DMS79 (cell line): ENCODE data around the gene KCNA3.

Experiments
- DNase-seq: peaks from one replicate; lab custom pipeline; 2025; lab: John Stamatoyannopoulos, UW

The KCNA3 gene

DNA sequence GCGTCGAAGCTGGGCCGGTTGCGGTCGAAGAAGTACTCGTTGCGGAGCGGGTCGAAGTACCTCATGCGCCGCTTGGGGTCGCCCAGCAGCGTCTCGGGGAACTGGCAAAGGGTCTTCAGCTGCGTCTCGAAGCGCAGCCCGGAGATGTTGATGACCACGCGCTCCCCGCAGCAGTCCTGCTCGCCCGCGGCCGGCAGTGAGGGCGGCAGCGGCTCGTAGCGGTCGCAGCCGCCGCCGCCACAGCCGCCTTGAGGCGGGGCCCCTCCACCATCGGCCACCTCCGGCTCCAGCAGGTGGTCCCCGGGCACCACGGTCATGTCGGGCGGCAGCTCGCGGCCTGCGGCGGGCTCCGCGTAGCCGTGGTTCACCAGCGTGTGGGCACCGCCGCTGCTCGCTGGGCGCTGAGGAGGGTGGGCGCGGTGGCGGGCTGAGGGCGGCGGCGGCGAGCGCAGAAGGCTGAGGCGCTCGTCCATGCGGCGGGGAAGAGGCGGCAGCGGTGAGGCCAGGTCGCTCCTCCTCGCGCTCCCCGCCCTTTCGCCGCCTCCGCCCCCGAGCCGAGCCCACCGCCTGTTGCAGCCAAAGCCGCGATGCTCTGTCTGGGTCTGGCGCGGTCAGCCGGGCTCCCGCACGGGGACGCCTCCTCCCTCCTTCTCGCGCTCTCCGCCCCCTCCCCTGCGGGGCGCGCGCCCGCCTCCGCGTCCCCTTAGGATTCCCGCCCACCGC lies at the start of gene KCNA3:
Gene KCNA3, minus strand, starts transcription at position 604 of the 723 bp plus-strand sequence. Its CDS starts 131 bp downstream, at position 473.
- peak; percentile 4 for DNase-seq

DNA sequence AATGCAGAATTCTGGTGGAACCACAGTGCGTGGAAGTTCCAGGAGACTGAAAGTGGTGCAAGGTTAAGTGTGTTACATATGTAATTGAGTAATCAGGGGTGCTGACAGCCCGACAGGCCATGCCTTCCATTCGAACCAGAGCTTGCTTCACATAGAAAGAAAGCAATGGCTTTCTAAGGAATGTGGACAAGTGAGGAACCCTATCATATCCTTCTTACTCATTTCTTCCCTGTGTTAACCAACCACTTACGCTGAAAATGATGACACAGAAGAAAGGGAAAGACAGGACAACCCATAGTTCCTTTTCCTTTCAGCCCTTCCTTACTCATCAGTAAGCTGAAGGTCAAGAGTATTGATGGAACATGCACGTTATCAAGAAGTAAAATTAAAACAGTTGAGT lies 48.1 kb upstream of the KCNA3 start:
- DNase-seq: no peak

DNA sequence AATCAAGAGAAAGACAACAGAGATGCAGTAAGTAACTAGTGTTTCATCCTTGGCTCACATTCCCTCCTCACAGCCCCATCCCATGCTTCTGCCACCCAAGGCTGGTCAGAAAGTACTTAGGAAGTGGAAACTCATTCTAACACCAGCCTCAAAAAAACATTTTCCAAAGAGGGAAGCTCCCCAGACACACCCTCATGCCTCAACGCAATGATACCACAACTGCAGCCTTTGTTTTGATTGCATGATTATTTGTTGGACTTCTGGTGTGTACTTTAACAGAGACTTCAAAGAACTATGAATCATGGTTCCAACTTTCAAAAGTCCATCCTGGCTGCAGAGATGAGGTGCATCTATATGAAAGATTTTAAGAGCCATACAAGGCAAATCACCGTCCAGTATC lies 45.2 kb upstream of the KCNA3 start:
- DNase-seq: no peak

DNA sequence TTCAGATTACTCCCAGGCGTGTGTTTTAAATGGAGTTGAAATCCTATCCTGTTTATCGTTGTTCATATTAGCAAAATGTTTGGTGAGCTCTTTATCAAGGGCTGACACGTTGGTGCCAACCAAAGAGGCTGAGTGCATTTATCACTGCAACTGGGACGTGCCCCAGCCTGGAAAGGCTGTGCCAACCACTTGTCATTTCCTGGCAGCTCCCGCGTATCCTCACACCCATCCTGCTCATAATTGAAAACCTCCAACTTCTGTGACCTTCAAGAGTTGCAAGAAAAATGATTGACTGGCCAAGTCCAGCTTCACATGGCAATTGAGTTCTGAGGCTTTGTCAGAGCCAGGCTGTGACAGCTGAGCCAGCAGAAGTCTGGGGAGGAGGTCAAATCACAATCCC lies 43.7 kb upstream of the KCNA3 start:
- no peak for DNase-seq

DNA sequence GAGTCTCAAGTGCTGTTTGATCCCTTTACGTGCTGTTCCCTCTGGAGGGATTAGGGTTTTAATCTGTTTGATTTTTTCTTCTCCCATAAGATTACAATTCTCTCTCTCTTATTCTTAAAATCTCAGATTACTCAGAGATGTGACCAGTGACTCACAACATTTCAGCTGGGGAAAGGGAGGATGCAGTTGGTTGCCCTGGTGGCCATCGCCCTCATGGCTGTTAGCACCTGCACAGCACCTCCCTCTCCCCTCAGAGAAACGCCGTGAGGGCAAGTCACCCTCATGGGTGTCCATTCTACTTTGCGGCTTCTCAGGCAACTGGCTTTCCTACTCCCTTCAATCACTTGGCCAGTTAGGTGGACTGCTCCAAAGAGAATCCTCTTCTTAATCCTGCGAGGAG lies 42.4 kb upstream of the KCNA3 start:
- no peak for DNase-seq

DNA sequence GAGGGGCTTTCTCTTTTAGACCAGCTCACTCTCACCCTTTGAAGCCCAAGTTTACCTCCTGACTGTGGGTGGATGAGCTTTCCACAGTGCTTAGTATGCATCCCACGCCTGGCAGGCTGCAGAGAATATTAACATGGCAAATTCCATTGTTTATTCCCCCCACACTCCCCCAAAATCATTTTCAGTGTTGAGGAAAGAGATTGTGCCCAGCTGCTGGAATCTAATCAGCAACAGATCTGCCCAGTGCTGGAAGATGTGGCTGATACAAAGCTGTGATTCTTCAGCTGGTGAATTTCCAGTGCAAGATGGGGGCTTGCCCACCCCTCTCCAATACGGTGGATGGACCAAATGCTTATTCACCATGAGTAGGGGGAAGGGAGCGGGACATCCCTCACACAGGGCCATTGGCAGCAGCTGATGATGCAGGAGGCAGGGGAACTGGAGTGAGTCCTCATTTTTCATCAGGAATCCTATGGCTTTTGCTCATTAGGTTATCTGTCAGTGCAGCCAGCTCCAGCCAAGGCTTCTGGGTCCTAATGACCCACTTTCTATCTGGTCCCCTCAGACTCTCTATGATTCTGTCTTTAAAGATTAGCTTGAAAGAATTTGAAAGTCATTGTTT lies 39.7 kb upstream of the KCNA3 start:
- no peak for DNase-seq

DNA sequence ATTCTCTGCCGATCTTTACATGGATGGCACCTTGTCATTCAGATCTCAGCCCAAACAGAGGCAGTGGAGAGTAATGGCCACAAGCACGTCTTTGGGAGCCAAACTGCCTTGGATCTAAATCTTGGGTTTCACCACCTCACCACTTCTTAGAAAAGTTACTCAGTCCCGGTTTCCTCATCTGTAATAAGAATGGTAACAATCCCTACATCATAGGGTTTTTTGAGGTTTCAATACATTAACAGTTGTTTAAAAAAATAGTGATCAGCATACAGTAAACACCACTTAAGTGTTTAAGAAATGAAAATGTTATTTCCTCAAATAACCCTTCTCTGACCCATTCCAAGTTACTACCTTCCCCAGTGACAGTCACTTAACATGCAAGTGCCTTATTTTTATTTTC lies 38.5 kb upstream of the KCNA3 start:
- no peak for DNase-seq

DNA sequence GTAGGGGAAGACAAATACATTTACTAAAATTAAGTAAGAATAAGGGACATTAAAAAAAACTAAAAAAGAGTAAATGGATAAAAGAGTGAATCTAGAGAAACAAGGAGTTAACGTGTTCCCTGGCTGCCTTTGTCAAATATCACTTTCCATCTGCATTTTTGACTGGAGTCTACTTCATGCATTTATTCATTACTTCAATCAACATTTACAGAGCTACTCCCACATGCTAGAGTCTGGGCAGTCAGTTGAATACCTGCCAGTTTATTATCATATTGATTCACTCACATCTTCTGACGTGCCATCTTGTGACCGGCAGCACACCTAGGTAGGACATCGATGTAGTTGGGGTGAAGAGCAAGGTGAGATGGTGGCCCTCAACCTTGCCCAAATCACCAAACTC lies 35.6 kb upstream of the KCNA3 start:
- DNase-seq: no peak

DNA sequence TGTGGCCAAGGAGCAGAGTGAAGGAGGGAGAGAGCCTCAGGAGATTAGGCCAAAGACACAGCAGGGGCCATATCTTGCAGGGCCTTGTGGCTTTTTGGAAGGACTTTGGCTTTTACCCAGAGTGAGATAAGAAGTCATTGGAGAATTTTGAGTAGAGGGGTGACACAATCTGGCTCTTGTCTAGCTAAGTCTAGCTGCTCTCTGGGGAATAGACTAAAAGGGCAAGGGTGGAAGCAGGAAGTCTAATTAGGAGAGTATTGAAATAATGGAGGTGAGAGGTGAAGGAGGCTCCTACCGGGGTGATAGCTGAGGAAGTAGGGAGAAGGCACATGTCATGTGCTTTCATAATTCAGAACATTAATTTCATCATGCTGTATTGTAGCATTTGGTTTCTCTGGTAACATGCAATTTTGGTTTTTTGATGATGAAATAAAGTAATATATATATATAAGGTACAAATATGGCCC lies 34.3 kb upstream of the KCNA3 start:
- DNase-seq: no peak

DNA sequence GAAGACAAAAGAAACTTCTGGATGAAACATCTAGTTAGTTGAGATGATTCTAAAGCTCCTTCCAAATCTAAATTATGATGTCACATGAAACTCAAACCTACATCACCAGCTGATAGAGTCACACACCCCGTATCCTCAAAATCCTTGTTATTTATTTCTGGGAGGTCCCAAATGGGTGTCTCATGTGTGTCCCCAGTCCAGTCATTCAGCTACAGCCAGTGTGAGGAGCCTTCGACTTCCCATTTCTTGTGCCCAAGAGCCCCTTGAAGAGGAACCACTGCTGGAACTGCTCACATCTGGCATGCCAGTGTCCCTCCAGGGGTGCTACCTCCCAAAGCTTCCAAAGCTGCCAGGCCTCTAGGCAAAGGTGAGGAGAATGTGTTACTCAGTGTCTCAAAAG lies 32.5 kb upstream of the KCNA3 start:
- no peak for DNase-seq

DNA sequence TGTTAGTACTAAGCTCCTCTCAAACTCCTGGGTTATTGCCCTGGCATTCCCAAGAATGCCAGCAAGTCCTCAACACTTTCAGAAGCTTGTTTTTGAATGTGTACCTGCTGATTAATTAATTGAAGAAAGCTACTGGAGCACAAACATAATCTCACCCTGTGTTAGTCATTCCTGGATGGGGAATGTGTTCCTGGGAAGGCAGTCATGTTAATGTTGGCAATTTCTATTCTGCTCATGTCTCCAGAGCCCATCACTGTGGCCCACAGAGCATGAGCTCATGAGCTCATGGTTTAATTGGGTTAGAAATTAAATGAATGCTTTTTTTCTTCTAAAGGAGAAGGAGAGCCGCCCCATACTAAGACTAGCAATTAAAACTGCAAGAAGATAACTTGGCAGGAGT lies 31.9 kb upstream of the KCNA3 start:
- DNase-seq: no peak

DNA sequence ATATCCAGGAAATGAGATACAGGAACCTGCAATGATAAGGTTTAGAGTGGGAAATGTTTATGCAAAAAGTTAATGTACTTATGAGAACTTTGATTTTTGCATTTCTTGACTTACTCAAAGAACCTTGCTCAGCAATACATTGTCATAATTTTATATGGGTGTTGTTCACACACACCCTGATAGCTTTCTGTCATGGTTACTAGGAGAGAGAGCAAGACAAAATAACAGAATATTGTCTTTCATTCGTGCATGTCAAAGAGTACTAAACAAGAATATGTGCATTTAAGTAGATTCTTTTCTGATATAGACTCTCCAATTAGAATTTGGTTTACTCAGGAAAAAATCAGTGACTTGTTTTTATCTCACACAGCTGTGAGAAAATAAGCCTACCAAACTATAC lies 27.5 kb upstream of the KCNA3 start:
- DNase-seq: no peak

DNA sequence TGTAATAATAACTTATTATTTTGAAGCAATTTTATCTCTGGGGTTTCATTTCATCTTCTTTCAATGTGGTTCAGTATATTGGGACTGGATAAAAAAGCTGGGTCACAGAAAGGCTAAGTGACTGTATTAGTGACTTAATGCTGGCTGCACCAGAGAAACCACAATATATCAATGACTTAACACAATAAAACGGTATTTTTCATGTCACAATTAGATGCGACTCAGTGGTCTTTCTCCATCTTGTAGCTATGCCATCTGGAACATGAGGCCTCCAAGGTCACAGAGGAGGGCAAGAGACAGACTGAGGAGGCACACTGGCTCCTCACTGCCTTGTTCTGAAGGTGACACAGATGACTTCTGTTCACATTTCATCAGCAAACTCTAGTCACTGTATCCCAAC lies 26.0 kb upstream of the KCNA3 start:
- DNase-seq: no peak

DNA sequence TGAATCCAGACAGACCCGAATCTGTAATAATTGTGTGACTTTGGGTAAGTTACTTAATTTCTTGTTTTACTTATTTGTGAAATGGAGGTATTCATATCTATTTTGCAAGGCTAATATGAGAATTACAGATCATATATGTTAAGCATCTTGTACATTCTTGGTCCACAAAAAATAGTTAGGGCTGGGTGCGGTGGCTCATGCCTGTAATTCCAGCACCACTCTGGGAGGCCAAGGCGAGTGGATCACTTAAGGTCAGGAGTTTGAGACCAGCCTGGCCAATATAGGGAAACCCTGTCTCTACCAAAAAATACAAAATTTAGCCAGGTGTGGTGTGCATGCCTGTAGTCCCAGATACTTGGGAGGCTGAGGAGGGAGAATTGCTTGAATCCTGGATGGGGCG lies 22.9 kb upstream of the KCNA3 start:
- no peak for DNase-seq

DNA sequence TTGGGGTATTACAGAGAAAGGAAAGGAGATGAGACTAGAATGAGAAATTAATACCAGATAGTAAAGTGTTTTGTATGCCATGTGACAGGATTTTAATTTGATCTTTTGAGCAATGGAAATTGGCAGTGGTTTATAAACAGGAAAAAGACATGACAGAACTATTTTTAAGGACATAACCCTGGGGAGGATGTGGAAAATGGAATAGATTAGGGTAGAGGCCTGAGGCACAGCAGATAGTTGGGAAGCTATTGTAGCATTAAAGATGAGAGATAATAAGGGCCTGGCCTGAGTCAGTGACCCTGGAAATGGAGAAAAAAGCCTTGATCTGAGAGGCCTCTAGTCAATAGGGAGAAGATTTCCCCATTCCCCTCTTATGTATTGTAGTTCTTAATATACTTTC lies 22.1 kb upstream of the KCNA3 start:
- no peak for DNase-seq

DNA sequence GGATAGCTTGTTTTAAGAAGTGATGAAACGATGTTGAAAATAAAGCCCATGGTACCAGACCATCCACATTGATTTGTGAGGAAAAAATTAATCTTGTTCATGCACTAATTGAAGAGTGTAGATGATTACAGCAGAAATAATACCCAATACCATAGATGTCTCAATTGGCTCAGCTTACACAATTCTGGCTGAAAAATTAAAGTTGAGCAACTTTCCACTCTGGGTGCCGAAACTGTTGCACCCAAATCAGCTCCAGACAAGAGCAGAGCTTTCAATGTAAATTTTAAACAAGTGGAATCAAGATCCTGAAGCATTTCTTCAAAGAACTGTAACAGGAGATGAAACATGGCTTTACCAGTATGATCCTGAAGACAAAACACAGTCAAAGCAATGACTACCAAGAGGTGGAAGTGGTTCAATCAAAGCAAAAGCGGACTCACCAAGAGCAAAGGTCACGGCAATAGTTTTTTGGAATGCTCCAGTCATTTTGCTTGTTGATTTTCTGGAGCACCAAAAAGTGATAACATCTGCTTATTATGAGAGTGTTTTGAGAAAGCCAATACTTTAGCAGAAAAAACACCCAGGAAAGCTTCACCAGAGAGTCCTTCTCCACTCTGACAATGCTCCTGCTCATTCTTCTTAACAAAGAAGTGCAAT lies 16.1 kb upstream of the KCNA3 start:
- DNase-seq: no peak

DNA sequence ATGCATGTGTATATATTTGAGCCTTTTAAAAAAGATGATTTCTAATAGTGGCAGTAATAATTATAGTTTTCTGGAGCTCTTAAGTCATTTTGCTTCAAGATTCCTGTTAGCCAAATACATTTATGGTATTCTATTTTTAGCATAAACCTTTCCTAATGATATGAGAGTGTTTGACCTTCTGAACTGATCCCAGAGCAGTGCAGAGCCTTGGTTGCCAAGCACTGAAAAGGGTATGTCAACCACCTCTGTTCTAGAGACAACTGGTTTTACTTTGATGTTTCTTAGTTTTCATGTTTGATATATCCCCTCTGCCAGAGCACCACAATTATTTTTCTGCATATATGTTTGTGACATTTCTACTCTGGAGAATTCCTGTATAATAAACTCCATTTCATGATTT lies 15.1 kb upstream of the KCNA3 start:
- DNase-seq: no peak

DNA sequence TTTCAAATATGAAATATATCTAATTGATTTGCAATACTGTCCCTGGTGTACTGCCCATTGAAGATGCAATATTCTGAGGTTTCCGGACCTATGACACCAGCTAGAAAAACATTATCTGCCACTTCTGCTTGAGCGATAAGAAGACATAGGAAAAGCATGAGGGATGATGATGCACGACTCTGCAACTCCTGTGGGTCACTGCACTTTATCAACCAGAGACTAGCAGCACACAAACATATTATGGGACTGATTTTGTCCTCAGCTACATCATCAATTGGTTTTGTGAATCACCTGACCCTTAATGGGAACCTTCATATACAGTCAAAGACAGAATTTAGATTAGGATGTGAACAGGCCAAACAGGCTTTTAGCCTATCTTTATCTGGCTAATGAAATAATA lies 13.8 kb upstream of the KCNA3 start:
- no peak for DNase-seq

DNA sequence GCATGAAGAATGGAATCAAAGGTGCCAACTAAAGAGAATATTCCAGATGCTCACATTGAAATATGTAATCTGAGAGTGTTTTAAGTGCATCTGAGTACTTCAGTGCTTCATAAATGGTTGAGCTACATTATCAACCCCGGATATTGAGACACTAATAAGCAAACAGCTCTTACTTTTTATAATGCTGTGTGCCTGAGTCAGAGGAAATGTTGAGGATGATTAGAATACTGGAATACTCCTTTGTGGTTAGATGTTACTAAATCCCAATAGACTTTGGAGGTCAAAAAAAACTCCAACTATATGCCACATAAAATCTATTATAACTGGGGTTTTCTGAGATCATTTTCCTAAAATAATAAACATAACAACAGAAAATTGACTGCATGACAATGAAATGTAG lies 12.5 kb upstream of the KCNA3 start:
- no peak for DNase-seq

DNA sequence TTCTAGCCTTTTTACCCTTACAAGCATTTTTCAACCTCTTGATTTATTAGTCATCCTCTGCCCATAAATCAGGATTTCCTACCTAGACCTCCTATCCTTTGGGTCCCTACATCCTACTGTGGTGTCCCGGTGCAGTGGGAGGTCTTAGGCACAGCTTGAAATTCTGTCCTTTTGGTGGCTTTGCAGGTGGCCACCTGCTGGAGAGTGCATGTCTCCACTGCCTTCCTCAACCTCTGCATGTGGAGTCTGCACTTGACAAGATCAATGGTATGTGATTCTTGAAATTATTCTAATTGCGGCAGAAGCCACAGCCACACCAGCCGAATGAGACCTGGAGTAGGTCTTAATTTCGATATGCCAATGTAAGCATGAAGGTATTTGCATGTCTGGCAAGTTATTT lies 11.4 kb upstream of the KCNA3 start:
- DNase-seq: no peak

DNA sequence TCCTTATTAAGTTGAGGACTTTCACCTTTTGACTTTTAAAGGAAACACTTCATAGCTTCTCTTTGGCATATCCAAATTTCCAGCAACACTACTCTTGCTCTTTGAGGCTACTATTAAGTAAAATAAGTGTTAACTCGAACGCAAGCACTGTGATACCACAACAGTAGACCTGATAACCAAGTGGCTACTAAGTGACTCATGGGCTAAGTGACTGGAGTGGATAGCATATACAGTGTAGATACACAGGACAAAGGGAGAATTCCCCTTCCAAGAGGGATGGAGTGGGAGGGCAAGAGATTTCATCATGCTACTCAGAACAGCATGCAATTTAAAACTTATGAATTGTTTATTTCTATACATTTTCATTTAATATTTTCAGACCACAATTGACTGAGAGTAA lies 9.8 kb upstream of the KCNA3 start:
- no peak for DNase-seq

DNA sequence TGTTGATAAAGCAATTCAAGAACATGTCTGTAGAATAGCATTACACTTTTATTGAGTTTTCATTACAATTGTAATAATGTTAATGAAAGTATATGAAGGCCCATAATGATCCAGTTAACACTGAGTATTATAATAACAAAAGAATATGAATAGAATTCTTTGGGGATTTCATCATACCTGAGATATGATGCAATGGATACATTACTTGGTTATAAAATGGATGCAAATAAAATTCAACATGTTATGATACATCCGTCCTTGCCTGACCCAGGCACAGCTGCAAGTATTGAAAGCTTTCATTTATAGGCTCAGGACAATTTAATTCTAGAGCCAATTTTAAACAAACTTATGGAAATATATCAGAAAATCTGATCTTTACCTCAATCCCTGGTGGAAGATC lies 8.2 kb upstream of the KCNA3 start:
- DNase-seq: no peak

DNA sequence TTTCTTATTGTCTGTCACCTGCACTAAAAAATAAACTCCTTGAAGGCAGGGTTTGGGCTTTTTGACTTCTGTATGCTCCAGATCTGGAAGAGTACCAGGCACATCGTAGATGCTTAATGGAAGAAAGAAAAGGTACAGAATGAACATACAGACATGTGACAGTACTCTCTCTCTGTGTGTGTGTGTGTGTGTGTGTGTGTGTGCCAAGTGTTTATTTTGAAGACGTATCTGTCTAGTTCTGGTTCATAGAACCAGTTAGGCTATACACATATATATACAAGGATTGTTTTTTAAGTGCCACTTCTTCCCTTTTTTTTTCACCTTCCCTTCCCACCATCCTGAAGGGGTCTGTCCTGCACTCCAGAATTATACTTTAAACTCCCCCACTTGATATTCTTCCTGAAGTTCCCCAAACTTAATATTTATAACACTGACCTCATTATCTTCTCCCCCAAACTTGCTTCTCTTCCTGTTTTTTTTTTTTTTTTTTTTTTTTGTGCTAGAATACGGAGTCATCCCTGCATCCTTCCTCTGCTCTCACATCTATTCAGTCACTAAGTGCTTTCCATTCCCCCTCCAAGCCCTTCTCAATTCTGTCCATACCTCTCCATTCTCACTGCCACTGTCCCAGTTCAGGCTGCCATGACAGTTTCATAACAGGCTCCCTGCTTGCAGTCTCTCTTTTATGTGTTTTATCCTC lies 5.4 kb upstream of the KCNA3 start:
- no peak for DNase-seq
